Measurements from ENCODE around the gene RHBDF1. TPM values are rescaled to one million over a fixed set of nuclear protein-coding genes. Genes with fewer than 3 reads are reported as not detected.

The RHBDF1 gene
- total and polyA plus RNA-seq, 2 experiments from 2014 or later: 27.9 to 28.2 TPM

GRCh38 chr16:117379-118365 lies 45.2 kb upstream of the RHBDF1 start:
- Histone ChIP-seq H3K27ac (no peak overlapping the region), H3K9me3 (ENCODE audit: low read depth) (no peaks in the 10 kb centered on the region), H3K27me3 (no peaks in the 10 kb centered on the region), H3K4me1 (ENCODE audit: low read depth) (peaks cover 5% of the 10 kb centered on the region), H3K4me3 (no peak overlapping the region), H3K36me3 (no peaks in the 10 kb centered on the region)
- peak; percentile 73 for TF ChIP-seq CTCF (IDR thresholded peaks at IDR 0.05; ENCODE audit: low read depth, low read length)
- peak; percentile 58 to 85 for DNase-seq (ENCODE audit: low read depth in 1 of 2, low spot score in 1 of 2)

- Histone ChIP-seq H3K9me3 (ENCODE audit: low read depth) (no peaks in the 10 kb centered on the region), H3K27ac (no peak overlapping the region), H3K36me3 (peaks cover 6% of the 10 kb centered on the region), H3K27me3 (no peaks in the 10 kb centered on the region), H3K4me3 (no peak overlapping the region), H3K4me1 (ENCODE audit: low read depth) (peaks cover 5% of the 10 kb centered on the region)
- no peak for TF ChIP-seq CTCF (IDR thresholded peaks at IDR 0.05; ENCODE audit: low read depth, low read length)
- DNase-seq (ENCODE audit: low read depth in 1 of 2, low spot score in 1 of 2): no peak
These were observed 43.6 kb upstream of the RHBDF1 start for GRCh38 chr16:116015-116414.

GRCh38 chr16:114327-114726 lies 41.9 kb upstream of the RHBDF1 start:
- H3K9me3 ChIP-seq (ENCODE audit: low read depth): no peaks in the 10 kb centered on the region
- H3K36me3 ChIP-seq: peaks cover 11% of the 10 kb centered on the region
- TF ChIP-seq CTCF (IDR thresholded peaks at IDR 0.05; ENCODE audit: low read depth, low read length): no peak
- H3K27me3 ChIP-seq: no peaks in the 10 kb centered on the region
- H3K27ac ChIP-seq: no peak overlapping the region
- no peak for DNase-seq (ENCODE audit: low read depth in 1 of 2, low spot score in 1 of 2)
- H3K4me1 ChIP-seq (ENCODE audit: low read depth): peaks cover 5% of the 10 kb centered on the region
- H3K4me3 ChIP-seq: no peak overlapping the region

GRCh38 chr16:112153-112840 lies 39.9 kb upstream of the RHBDF1 start:
- H3K27me3 ChIP-seq: no peaks in the 10 kb centered on the region
- peaks cover 5% of the 10 kb centered on the region for H3K4me1 ChIP-seq (ENCODE audit: low read depth)
- peaks cover 15% of the 10 kb centered on the region for H3K36me3 ChIP-seq
- no peaks in the 10 kb centered on the region for H3K9me3 ChIP-seq (ENCODE audit: low read depth)
- no peak overlapping the region for H3K27ac ChIP-seq
- H3K4me3 ChIP-seq: no peak overlapping the region
- TF ChIP-seq CTCF (IDR thresholded peaks at IDR 0.05; ENCODE audit: low read depth, low read length): no peak
- no peak for DNase-seq (ENCODE audit: low read depth in 1 of 2, low spot score in 1 of 2)

- TF ChIP-seq CTCF (IDR thresholded peaks at IDR 0.05; ENCODE audit: low read depth, low read length): peak; percentile 81
- DNase-seq (ENCODE audit: low read depth in 1 of 2, low spot score in 1 of 2): peak; percentile 86 to 91
- H3K9me3 ChIP-seq (ENCODE audit: low read depth): no peaks in the 10 kb centered on the region
- H3K27me3 ChIP-seq: no peaks in the 10 kb centered on the region
- peaks cover 10% of the 10 kb centered on the region for H3K36me3 ChIP-seq
- no peak overlapping the region for H3K4me3 ChIP-seq
- H3K4me1 ChIP-seq (ENCODE audit: low read depth): no peaks in the 10 kb centered on the region
- no peak overlapping the region for H3K27ac ChIP-seq
These were observed 34.3 kb upstream of the RHBDF1 start for GRCh38 chr16:106623-107324.
